Measurements from ENCODE around the gene BEAN1.

BEAN1 gene

GRCh38 chr16:66481943-66482390 lies 54.9 kb downstream of the BEAN1 start (continued):
- TF ChIP-seq ESRRG (CRISPR knock-in tag; IDR thresholded peaks at IDR 0.05) = no peak
- TF ChIP-seq POU6F1 (CRISPR knock-in tag; IDR thresholded peaks at IDR 0.05; ENCODE audit: borderline replicate concordance, low read depth) = no peak
- no peak for TF ChIP-seq ISL1 (CRISPR knock-in tag; IDR thresholded peaks at IDR 0.05)
- no peak for TF ChIP-seq PATZ1 (CRISPR knock-in tag; IDR thresholded peaks at IDR 0.05; ENCODE audit: borderline replicate concordance)

GRCh38 chr16:66483689-66484452 lies 56.8 kb downstream of the BEAN1 start:
- TF ChIP-seq RARB (CRISPR knock-in tag; IDR thresholded peaks at IDR 0.05) (no peak), CSRNP3 (CRISPR knock-in tag; IDR thresholded peaks at IDR 0.05) (no peak), ZNF565 (CRISPR knock-in tag; conservative IDR thresholded peaks at IDR 0.05; ENCODE audit: low read depth) (no peak), GLIS3 (CRISPR knock-in tag; IDR thresholded peaks at IDR 0.05) (no peak), CSDC2 (CRISPR knock-in tag; IDR thresholded peaks at IDR 0.05) (no peak), ZNF8 (CRISPR knock-in tag; IDR thresholded peaks at IDR 0.05) (no peak), OSR1 (CRISPR knock-in tag; IDR thresholded peaks at IDR 0.05) (no peak), TCF4 (CRISPR knock-in tag; IDR thresholded peaks at IDR 0.05; ENCODE audit: borderline replicate concordance) (no peak), ZFP3 (CRISPR knock-in tag; IDR thresholded peaks at IDR 0.05) (no peak), ZC3H10 (CRISPR knock-in tag; IDR thresholded peaks at IDR 0.05) (no peak), PPARA (CRISPR knock-in tag; IDR thresholded peaks at IDR 0.05; ENCODE audit: borderline replicate concordance) (no peak), ZFP30 (CRISPR knock-in tag; IDR thresholded peaks at IDR 0.05) (no peak), BACH2 (CRISPR knock-in tag; IDR thresholded peaks at IDR 0.05; ENCODE audit: borderline replicate concordance) (no peak), ESRRG (CRISPR knock-in tag; IDR thresholded peaks at IDR 0.05) (no peak), ARNTL (CRISPR knock-in tag; IDR thresholded peaks at IDR 0.05; ENCODE audit: borderline replicate concordance, low read depth) (no peak), TSHZ2 (CRISPR knock-in tag; IDR thresholded peaks at IDR 0.05) (no peak), PATZ1 (CRISPR knock-in tag; IDR thresholded peaks at IDR 0.05; ENCODE audit: borderline replicate concordance) (no peak), CREB5 (CRISPR knock-in tag; IDR thresholded peaks at IDR 0.05; ENCODE audit: low read depth) (no peak), TOX (CRISPR knock-in tag; IDR thresholded peaks at IDR 0.05; ENCODE audit: borderline replicate concordance) (no peak)
- peak; percentile 89 for ATAC-seq

All from SK-N-SH treated with all-trans-retinoic acid at 6 μM for 48 hours (cell line).